ENCODE results near the gene ACSS3. TPM values are rescaled to one million over a fixed set of nuclear protein-coding genes. Genes with fewer than 3 reads are reported as not detected.

ACSS3 gene
- total RNA-seq, 2 donors from 2014 or later, result 20.3 to 32.3 TPM

DNA sequence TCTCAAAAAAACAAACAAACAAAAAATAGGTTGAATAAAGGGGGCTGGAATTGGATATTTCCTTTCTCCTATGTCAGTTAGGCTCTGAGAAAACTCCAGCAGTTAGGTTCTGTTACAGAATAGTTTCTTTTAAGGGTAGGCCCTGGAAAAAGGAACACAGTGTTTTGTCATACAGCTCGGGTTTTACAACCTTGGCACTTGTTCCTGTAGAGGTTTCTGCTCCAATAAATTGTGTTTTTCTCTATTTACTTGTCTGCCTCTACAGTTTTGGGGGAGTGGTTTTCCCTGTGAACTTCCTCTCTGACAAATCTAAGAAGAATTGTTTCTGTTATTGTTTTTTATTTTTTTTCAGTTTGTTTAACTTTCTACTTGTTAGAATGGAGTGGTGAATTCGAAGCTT is 167.6 kb downstream of the ACSS3 start:
- no peak for DNase-seq (ENCODE audit: low spot score)
- no peak overlapping the region for H3K27ac ChIP-seq
- H3K9me3 ChIP-seq, result no peaks in the 10 kb centered on the region
- no peak for TF ChIP-seq CTCF (IDR thresholded peaks at IDR 0.05)
- no peaks in the 10 kb centered on the region for H3K27me3 ChIP-seq
- H3K4me1 ChIP-seq, result no peaks in the 10 kb centered on the region
- H3K4me3 ChIP-seq, result no peak overlapping the region
- no peaks in the 10 kb centered on the region for H3K36me3 ChIP-seq

- DNase-seq (ENCODE audit: low spot score), result no peak
- Histone ChIP-seq H3K4me1 (no peaks in the 10 kb centered on the region), H3K27ac (no peak overlapping the region), H3K4me3 (no peak overlapping the region), H3K9me3 (no peaks in the 10 kb centered on the region), H3K36me3 (no peaks in the 10 kb centered on the region), H3K27me3 (no peaks in the 10 kb centered on the region)
- no peak for TF ChIP-seq CTCF (IDR thresholded peaks at IDR 0.05)
Observed at GRCh38 chr12:81245907-81246570, 168.2 kb downstream of the ACSS3 start.

GRCh38 chr12:81249976-81250375 is 172.1 kb downstream of the ACSS3 start:
- H3K4me3 ChIP-seq, result no peak overlapping the region
- H3K9me3 ChIP-seq, result no peaks in the 10 kb centered on the region
- no peaks in the 10 kb centered on the region for H3K27me3 ChIP-seq
- no peaks in the 10 kb centered on the region for H3K4me1 ChIP-seq
- no peak for DNase-seq (ENCODE audit: low spot score)
- no peaks in the 10 kb centered on the region for H3K36me3 ChIP-seq
- TF ChIP-seq CTCF (IDR thresholded peaks at IDR 0.05), result no peak
- H3K27ac ChIP-seq, result no peak overlapping the region

DNA sequence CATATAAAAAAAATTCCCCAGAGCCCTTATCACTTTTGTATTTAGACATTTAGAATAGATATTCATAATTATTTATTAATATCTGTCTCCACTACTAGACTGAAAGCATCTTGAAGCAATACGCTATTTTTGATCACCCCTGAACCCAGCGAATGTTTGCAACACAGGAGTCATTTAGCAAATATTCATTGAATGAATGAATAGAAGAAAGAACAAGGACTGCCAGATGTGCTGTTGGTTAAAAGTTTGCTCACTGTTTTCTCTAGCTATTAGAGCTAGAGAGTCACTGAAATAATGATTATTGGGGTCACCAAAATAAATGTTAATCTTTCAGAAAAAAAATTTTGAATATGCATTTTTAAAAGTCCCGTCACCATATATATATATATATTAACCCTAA is 174.3 kb downstream of the ACSS3 start:
- Histone ChIP-seq H3K27me3 (no peaks in the 10 kb centered on the region), H3K27ac (no peak overlapping the region)

DNA sequence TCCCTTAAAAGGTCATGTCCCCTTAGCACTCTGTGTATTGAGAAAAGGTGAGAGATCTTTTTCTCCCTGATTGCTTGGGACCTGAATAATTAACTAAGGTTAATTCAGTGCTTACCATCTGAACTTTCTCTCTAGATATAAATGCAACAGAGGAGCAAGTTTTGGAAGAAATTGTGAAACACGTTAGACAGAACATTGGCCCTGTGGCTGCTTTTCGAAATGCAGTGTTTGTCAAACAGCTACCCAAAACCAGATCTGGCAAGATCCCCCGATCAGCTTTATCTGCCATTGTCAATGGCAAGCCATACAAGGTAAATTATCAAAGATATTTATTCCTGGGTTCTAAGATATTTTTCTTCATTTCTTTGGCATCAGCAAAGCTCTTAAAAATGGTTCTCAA is 175.5 kb downstream of the ACSS3 start:
- H3K27ac ChIP-seq, result no peak overlapping the region
- no peak for TF ChIP-seq CTCF (IDR thresholded peaks at IDR 0.05)
- H3K4me1 ChIP-seq, result no peaks in the 10 kb centered on the region
- no peak for DNase-seq (ENCODE audit: low spot score)
- H3K9me3 ChIP-seq, result no peaks in the 10 kb centered on the region
- no peak overlapping the region for H3K4me3 ChIP-seq
- no peaks in the 10 kb centered on the region for H3K36me3 ChIP-seq
- no peaks in the 10 kb centered on the region for H3K27me3 ChIP-seq

More for the DNA sequence above, 174.3 kb downstream of the ACSS3 start:
- no peaks in the 10 kb centered on the region for H3K36me3 ChIP-seq
- no peaks in the 10 kb centered on the region for H3K4me1 ChIP-seq
- no peak for DNase-seq (ENCODE audit: low spot score)
- H3K9me3 ChIP-seq, result no peaks in the 10 kb centered on the region
- no peak overlapping the region for H3K4me3 ChIP-seq
- no peak for TF ChIP-seq CTCF (IDR thresholded peaks at IDR 0.05)

GRCh38 chr12:81255456-81255855 is 177.6 kb downstream of the ACSS3 start:
- Histone ChIP-seq H3K4me3 (no peak overlapping the region), H3K4me1 (no peaks in the 10 kb centered on the region), H3K36me3 (no peaks in the 10 kb centered on the region), H3K27me3 (no peaks in the 10 kb centered on the region), H3K9me3 (no peaks in the 10 kb centered on the region), H3K27ac (no peak overlapping the region)
- TF ChIP-seq CTCF (IDR thresholded peaks at IDR 0.05), result no peak
- DNase-seq (ENCODE audit: low spot score), result no peak
